AG20443 (cell line): ENCODE results near the gene RAPGEF5.

ENCODE experiments used
- DNase-seq: peaks from one replicate; pipeline ENCODE4 v3.0.0; 2012; ENCODE audit warnings: low spot score, mixed read lengths

The RAPGEF5 gene

GRCh38 chr7:22377703-22378102 lies 20.7 kb upstream of the RAPGEF5 start:
- DNase-seq: no peak

- peak; percentile 52 for DNase-seq
These were observed 18.6 kb upstream of the RAPGEF5 start for GRCh38 chr7:22375359-22376048.

GRCh38 chr7:22373911-22374310 lies 17.0 kb upstream of the RAPGEF5 start:
- no peak for DNase-seq

GRCh38 chr7:22373388-22373787 lies 16.4 kb upstream of the RAPGEF5 start:
- DNase-seq: no peak

- DNase-seq: no peak
These were observed 15.9 kb upstream of the RAPGEF5 start for GRCh38 chr7:22372863-22373262.

GRCh38 chr7:22371878-22372277 lies 14.9 kb upstream of the RAPGEF5 start:
- no peak for DNase-seq

GRCh38 chr7:22364900-22365299 lies 7.9 kb upstream of the RAPGEF5 start:
- no peak for DNase-seq

GRCh38 chr7:22363756-22364422 lies 6.9 kb upstream of the RAPGEF5 start:
- no peak for DNase-seq

GRCh38 chr7:22361795-22362194 lies 4.8 kb upstream of the RAPGEF5 start:
- DNase-seq: no peak

GRCh38 chr7:22361320-22361719 lies 4.4 kb upstream of the RAPGEF5 start:
- DNase-seq: no peak

GRCh38 chr7:22358820-22359697 lies 2.1 kb upstream of the RAPGEF5 start:
- no peak for DNase-seq

- DNase-seq: peak; percentile 37
These were observed 589 bp upstream of the RAPGEF5 start for GRCh38 chr7:22357311-22358175.

- peak; percentile 18 for DNase-seq
These were observed 803 bp downstream of the RAPGEF5 start for GRCh38 chr7:22356010-22356691.

- DNase-seq: no peak
These were observed 1.3 kb downstream of the RAPGEF5 start for GRCh38 chr7:22355620-22356009.

- DNase-seq: no peak
These were observed 2.5 kb downstream of the RAPGEF5 start for GRCh38 chr7:22354462-22354861.

GRCh38 chr7:22352887-22353286 lies 4.1 kb downstream of the RAPGEF5 start:
- no peak for DNase-seq

- peak; percentile 27 for DNase-seq
These were observed 5.1 kb downstream of the RAPGEF5 start for GRCh38 chr7:22351878-22352277.

- no peak for DNase-seq
These were observed 5.6 kb downstream of the RAPGEF5 start for GRCh38 chr7:22351329-22351692.

- DNase-seq: peak; percentile 32
These were observed 6.3 kb downstream of the RAPGEF5 start for GRCh38 chr7:22350466-22351328.

GRCh38 chr7:22348379-22348778 lies 8.6 kb downstream of the RAPGEF5 start:
- no peak for DNase-seq
